Activated effector memory CD4-positive, alpha-beta T cell treated with anti-CD3 and anti-CD28 coated beads, Interleukin-2, amount 50 U/mL, for 16 hours (primary cell): ENCODE results near the gene DIAPH1.

Source experiments
- DNase-seq: peaks from one replicate; pipeline ENCODE4 v3.0.0-alpha.2; 2020

The DIAPH1 gene

DNA sequence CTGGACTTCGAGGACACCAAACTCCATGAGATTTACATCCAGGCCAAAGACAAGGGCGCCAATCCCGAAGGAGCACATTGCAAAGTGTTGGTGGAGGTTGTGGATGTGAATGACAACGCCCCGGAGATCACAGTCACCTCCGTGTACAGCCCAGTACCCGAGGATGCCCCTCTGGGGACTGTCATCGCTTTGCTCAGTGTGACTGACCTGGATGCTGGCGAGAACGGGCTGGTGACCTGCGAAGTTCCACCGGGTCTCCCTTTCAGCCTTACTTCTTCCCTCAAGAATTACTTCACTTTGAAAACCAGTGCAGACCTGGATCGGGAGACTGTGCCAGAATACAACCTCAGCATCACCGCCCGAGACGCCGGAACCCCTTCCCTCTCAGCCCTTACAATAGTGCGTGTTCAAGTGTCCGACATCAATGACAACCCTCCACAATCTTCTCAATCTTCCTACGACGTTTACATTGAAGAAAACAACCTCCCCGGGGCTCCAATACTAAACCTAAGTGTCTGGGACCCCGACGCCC lies 141.7 kb downstream of the DIAPH1 start:
- DNase-seq = no peak

DNA sequence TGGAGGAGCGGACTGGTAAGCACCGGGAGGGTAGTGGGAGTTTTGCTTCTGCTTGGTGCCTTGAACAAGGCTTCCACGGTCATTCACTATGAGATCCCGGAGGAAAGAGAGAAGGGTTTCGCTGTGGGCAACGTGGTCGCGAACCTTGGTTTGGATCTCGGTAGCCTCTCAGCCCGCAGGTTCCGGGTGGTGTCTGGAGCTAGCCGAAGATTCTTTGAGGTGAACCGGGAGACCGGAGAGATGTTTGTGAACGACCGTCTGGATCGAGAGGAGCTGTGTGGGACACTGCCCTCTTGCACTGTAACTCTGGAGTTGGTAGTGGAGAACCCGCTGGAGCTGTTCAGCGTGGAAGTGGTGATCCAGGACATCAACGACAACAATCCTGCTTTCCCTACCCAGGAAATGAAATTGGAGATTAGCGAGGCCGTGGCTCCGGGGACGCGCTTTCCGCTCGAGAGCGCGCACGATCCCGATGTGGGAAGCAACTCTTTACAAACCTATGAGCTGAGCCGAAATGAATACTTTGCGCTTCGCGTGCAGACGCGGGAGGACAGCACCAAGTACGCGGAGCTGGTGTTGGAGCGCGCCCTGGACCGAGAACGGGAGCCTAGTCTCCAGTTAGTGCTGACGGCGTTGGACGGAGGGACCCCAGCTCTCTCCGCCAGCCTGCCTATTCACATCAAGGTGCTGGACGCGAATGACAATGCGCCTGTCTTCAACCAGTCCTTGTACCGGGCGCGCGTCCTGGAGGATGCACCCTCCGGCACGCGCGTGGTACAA lies 142.5 kb downstream of the DIAPH1 start:
- no peak for DNase-seq

DNA sequence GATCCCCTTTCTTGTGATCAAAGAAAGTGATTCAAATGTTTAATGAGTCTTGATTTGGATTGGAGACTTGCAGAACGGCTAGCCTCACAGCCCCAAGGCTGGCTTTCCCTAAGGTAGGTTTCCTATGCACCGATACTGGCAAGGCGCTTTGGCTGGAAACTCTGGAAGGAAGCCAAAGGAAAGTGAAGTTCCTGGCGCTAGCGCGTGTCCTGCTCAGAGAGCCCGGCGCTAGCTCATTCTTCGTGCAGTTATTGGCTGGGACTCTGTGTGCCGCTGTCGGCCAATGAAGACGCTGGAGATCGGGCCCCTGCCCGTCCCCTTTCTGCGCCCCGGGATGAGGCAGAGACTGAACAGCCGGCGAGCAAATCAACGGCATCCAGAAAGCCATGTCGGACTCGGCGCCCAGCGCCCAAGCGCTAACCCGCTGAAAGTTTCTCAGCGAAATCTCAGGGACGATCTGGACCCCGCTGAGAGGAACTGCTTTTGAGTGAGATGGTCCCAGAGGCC lies 143.1 kb downstream of the DIAPH1 start, which contains the start of gene PCDHGC3:
PCDHGC3 (plus strand) TSS at position 342 of the 507 bp plus-strand sequence; CDS start at position 493, 151 bp downstream.
- peak; percentile 73 for DNase-seq

DNA sequence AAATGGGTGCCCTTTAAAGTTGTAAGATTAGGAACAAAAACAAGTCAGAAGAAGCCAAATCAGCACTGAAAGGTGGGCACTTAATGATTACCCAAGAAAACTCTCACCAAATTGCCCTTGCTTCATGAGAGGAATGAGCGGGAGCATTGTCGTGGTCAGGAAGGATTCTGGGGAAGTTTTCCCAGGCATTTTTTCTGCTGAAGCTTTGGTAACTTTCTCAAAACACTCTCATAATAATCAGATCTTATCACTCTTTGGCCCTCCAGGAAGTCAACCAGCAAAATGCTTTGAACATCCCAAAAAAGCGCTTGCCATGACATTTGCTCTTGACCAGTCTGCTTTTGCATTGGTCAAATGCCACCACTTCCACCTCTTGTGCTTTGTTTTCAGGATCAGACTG lies 153.4 kb downstream of the DIAPH1 start:
- no peak for DNase-seq
